Ascending aorta (tissue), 2 donors: ENCODE measurements around the gene MS4A2. TPM values are rescaled to one million over a fixed set of nuclear protein-coding genes. Genes with fewer than 3 reads are reported as not detected.

Source experiments
- DNase-seq, 2 donors: peaks; one replicate each; pipeline ENCODE4 v3.0.0-alpha.2; 2019; ENCODE audit warnings: low spot score in 2 of 2
- H3K27ac ChIP-seq, 2 donors: fragments of 200-600 bp; sonication (generic); one replicate each; pipeline ENCODE4 v1.5.1; 2016 to 2017; ENCODE audit warnings: mild to moderate bottlenecking in 1 of 2
- H3K27me3 ChIP-seq: fragments of 200-600 bp; sonication (generic); one replicate; pipeline ENCODE4 v1.5.1; 2017
- H3K36me3 ChIP-seq, 2 donors: fragments of 200-600 bp; sonication (generic); one replicate each; pipeline ENCODE4 v1.5.1; 2016
- H3K4me1 ChIP-seq, 2 donors: fragments of 200-600 bp; sonication (generic); one replicate each; pipeline ENCODE4 v1.5.1; 2016 to 2017; ENCODE audit warnings: mild to moderate bottlenecking in 1 of 2
- H3K4me3 ChIP-seq, 2 donors: fragments of 200-600 bp; sonication (generic); one replicate each; pipeline ENCODE4 v1.5.1; 2016 to 2017; ENCODE audit warnings: mild to moderate bottlenecking in 1 of 2
- H3K9me3 ChIP-seq, 2 donors: fragments of 200-600 bp; sonication (generic); one replicate each; pipeline ENCODE4 v1.5.1; 2016
- CTCF ChIP-seq, 3 experiments: fragments of 200-600 bp in 2 of 3; fragments of 450-650 bp in 1 of 3; sonication (generic) in 2 of 3; IDR thresholded peaks; one replicate each; pipeline ENCODE4 v1.5.1; 2016 to 2019; ENCODE audit warnings: antibody characterized with exemption in 3 of 3, mild to moderate bottlenecking in 1 of 3, moderate library complexity in 1 of 3
- intact Hi-C: fragments of 100-400 bp; cut with DNase I; formaldehyde crosslinking; loops from one replicate; pipeline ENCODE4 v1.15.1; 2023
- total RNA-seq: library from RNA; depleted of rRNA; stranded (reverse); fragments of >200 nt; gene quantifications from one replicate; pipeline ENCODE4 v1.1.0, GENCODE V29; 2016

The MS4A2 gene
- total RNA-seq, 1 donor from 2014 or later = not detected

- no peak for TF ChIP-seq CTCF (IDR thresholded peaks at IDR 0.05)
- H3K36me3 ChIP-seq = no peaks in the 10 kb centered on the region
- intact Hi-C loops = no loop called here
These were observed 41.4 kb downstream of the MS4A2 start for GRCh38 chr11:60129853-60130252.

GRCh38 chr11:60130496-60130895 is 42.0 kb downstream of the MS4A2 start:
- Histone ChIP-seq H3K9me3 (no peaks in the 10 kb centered on the region), H3K4me3 (no peak overlapping the region), H3K36me3 (no peaks in the 10 kb centered on the region), H3K27ac (no peak overlapping the region), H3K27me3 (no peaks in the 10 kb centered on the region), H3K4me1 (no peaks in the 10 kb centered on the region)
- no peak for DNase-seq
- intact Hi-C loops = no loop called here
- TF ChIP-seq CTCF (IDR thresholded peaks at IDR 0.05) = no peak

More at GRCh38 chr11:60129853-60130252, 41.4 kb downstream of the MS4A2 start:
- H3K4me1 ChIP-seq = no peaks in the 10 kb centered on the region
- no peaks in the 10 kb centered on the region for H3K27me3 ChIP-seq
- no peaks in the 10 kb centered on the region for H3K9me3 ChIP-seq
- no peak overlapping the region for H3K27ac ChIP-seq
- no peak overlapping the region for H3K4me3 ChIP-seq
- no peak for DNase-seq

- intact Hi-C loops = no loop called here
- no peaks in the 10 kb centered on the region for H3K4me1 ChIP-seq
- no peak overlapping the region for H3K27ac ChIP-seq
- H3K4me3 ChIP-seq = no peak overlapping the region
- H3K36me3 ChIP-seq = no peaks in the 10 kb centered on the region
- no peaks in the 10 kb centered on the region for H3K27me3 ChIP-seq
- H3K9me3 ChIP-seq = peaks cover 0 to 4% of the 10 kb centered on the region in 2 donors
- DNase-seq = no peak
- TF ChIP-seq CTCF (IDR thresholded peaks at IDR 0.05) = no peak
These were observed 43.4 kb downstream of the MS4A2 start for GRCh38 chr11:60131912-60132311.

- TF ChIP-seq CTCF (IDR thresholded peaks at IDR 0.05) = no peak
- Histone ChIP-seq H3K9me3 (peaks cover 0 to 4% of the 10 kb centered on the region in 2 donors), H3K27ac (no peak overlapping the region), H3K36me3 (no peaks in the 10 kb centered on the region), H3K4me1 (no peaks in the 10 kb centered on the region), H3K4me3 (no peak overlapping the region), H3K27me3 (no peaks in the 10 kb centered on the region)
- DNase-seq = no peak
- intact Hi-C loops = no loop called here
These were observed 45.5 kb downstream of the MS4A2 start for GRCh38 chr11:60133917-60134316.

- intact Hi-C loops = no loop called here
- Histone ChIP-seq H3K27ac (no peak overlapping the region), H3K4me1 (no peaks in the 10 kb centered on the region), H3K4me3 (no peak overlapping the region), H3K27me3 (no peaks in the 10 kb centered on the region), H3K36me3 (no peaks in the 10 kb centered on the region), H3K9me3 (no peaks in the 10 kb centered on the region)
- no peak for DNase-seq
- no peak for TF ChIP-seq CTCF (IDR thresholded peaks at IDR 0.05)
These were observed 55.3 kb downstream of the MS4A2 start for GRCh38 chr11:60143768-60144167.

- H3K27ac ChIP-seq = no peak overlapping the region
- intact Hi-C loops = no loop called here
- H3K4me3 ChIP-seq = no peak overlapping the region
- H3K4me1 ChIP-seq = no peaks in the 10 kb centered on the region
- TF ChIP-seq CTCF (IDR thresholded peaks at IDR 0.05) = no peak
- no peaks in the 10 kb centered on the region for H3K36me3 ChIP-seq
- no peak for DNase-seq
- no peaks in the 10 kb centered on the region for H3K9me3 ChIP-seq
- H3K27me3 ChIP-seq = no peaks in the 10 kb centered on the region
These were observed 57.2 kb downstream of the MS4A2 start for GRCh38 chr11:60145677-60146076.
